Upper lobe of right lung (tissue), 1 donor: ENCODE measurements around the gene MPP4. TPM values are rescaled to one million over a fixed set of nuclear protein-coding genes. Genes with fewer than 3 reads are reported as not detected.
A peak's percentile ranks its signal among the peaks of the same experiment; 100 is the strongest.

Experiments
- ATAC-seq: fragments of 200-7000 bp; cut with Tn5 transposase; one replicate; pipeline ENCODE4 v1.9.1; 2020; ENCODE audit warnings: mild to moderate bottlenecking, moderate library complexity
- DNase-seq: peaks from one replicate; pipeline ENCODE4 v3.0.0-alpha.2; 2020
- H3K27ac ChIP-seq: fragments of 200-600 bp; one replicate; pipeline ENCODE4 v1.8.0; 2022
- H3K27me3 ChIP-seq: fragments of 200-600 bp; one replicate; pipeline ENCODE4 v1.8.0; 2022; ENCODE audit warnings: mild to moderate bottlenecking
- H3K36me3 ChIP-seq: fragments of 200-600 bp; one replicate; pipeline ENCODE4 v1.8.0; 2022
- H3K4me1 ChIP-seq: fragments of 200-600 bp; one replicate; pipeline ENCODE4 v1.8.0; 2022
- H3K4me3 ChIP-seq: fragments of 200-600 bp; one replicate; pipeline ENCODE4 v1.8.0; 2022; ENCODE audit warnings: mild to moderate bottlenecking
- H3K9me3 ChIP-seq: fragments of 200-600 bp; one replicate; pipeline ENCODE4 v1.8.0; 2022
- CTCF ChIP-seq: fragments of 200-600 bp; IDR thresholded peaks from one replicate; pipeline ENCODE4 v1.8.0; 2022; ENCODE audit warnings: antibody characterized with exemption
- intact Hi-C: fragments of 100-400 bp; cut with DNase I; formaldehyde crosslinking; loops from one replicate; pipeline ENCODE4 v1.11.0; 2022
- total RNA-seq: library from RNA; stranded (reverse); fragmentation: NEBNext Ultra II Directional; extraction: Animal tissue kit (Norgen Biotek cat#: 25700); gene quantifications from one replicate; pipeline ENCODE4 v1.2.1, GENCODE V29; 2021
- donor health status: DM: no; HTN: yes; CAD: no; lungs with severe emphysema.

Gene MPP4
- total RNA-seq, 1 donor from 2014 or later, result 0.17 TPM

GRCh38 chr2:201649442-201649841 is 49.0 kb downstream of the MPP4 start:
- intact Hi-C loops, result no loop called here
- Histone ChIP-seq H3K27ac (no peak overlapping the region), H3K36me3 (no peaks in the 10 kb centered on the region), H3K4me1 (no peaks in the 10 kb centered on the region), H3K4me3 (no peak overlapping the region), H3K9me3 (no peaks in the 10 kb centered on the region), H3K27me3 (no peaks in the 10 kb centered on the region)
- ATAC-seq (no peak), DNase-seq (no peak)
- no peak for TF ChIP-seq CTCF

- TF ChIP-seq CTCF, result no peak
- no peaks in the 10 kb centered on the region for H3K4me1 ChIP-seq
- H3K27me3 ChIP-seq, result no peaks in the 10 kb centered on the region
- no peaks in the 10 kb centered on the region for H3K36me3 ChIP-seq
- no peak for ATAC-seq
- no peaks in the 10 kb centered on the region for H3K9me3 ChIP-seq
- no peak overlapping the region for H3K27ac ChIP-seq
- DNase-seq, result no peak
- no peak overlapping the region for H3K4me3 ChIP-seq
- intact Hi-C loops, result no loop called here
Observed at GRCh38 chr2:201647431-201647830, 51.0 kb downstream of the MPP4 start.

- Histone ChIP-seq H3K36me3 (no peaks in the 10 kb centered on the region), H3K4me1 (no peaks in the 10 kb centered on the region), H3K27ac (peak overlapping the region; percentile 92), H3K4me3 (peak overlapping the region; percentile 89), H3K27me3 (no peaks in the 10 kb centered on the region), H3K9me3 (no peaks in the 10 kb centered on the region)
- no peak for ATAC-seq
- intact Hi-C loops, result no loop called here
- no peak for DNase-seq
- TF ChIP-seq CTCF, result no peak
Observed at GRCh38 chr2:201644001-201644400, 54.4 kb downstream of the MPP4 start.

GRCh38 chr2:201643216-201643890 is 55.1 kb downstream of the MPP4 start, which contains the start of gene TMEM237:
TSS of gene TMEM237 (minus strand) at chr2:201643503. CDS start at chr2:201643400, 103 bp downstream.
- Histone ChIP-seq H3K4me3 (peak within 1 kb of the TSS; percentile 89), H3K36me3 (no peaks in the 10 kb centered on the region), H3K9me3 (no peaks in the 10 kb centered on the region), H3K4me1 (no peaks in the 10 kb centered on the region), H3K27me3 (no peaks in the 10 kb centered on the region), H3K27ac (peak within 1 kb of the TSS; percentile 92)
- DNase-seq (peak; percentile 79), ATAC-seq (peak; percentile 77)
- TF ChIP-seq CTCF, result no peak
- intact Hi-C loops, result no loop called here

- H3K36me3 ChIP-seq, result no peaks in the 10 kb centered on the region
- H3K27ac ChIP-seq, result peak overlapping the region; percentile 92
- H3K27me3 ChIP-seq, result no peaks in the 10 kb centered on the region
- H3K4me3 ChIP-seq, result peak overlapping the region; percentile 89
- H3K4me1 ChIP-seq, result no peaks in the 10 kb centered on the region
- DNase-seq, result peak; percentile 91
- ATAC-seq, result peak; percentile 97
- no peak for TF ChIP-seq CTCF
- H3K9me3 ChIP-seq, result no peaks in the 10 kb centered on the region
- intact Hi-C loops, result no loop called here
Observed at GRCh38 chr2:201642579-201643215, 55.7 kb downstream of the MPP4 start.
